Skeletal muscle satellite cell (primary cell): ENCODE results near the gene SPOCD1.

Experiments
- H3K27me3 ChIP-seq: 2 replicates; pipeline ENCODE4 v1.7.0; 2013; ENCODE audit warnings: low read length; ENCODE audit not compliant: control insufficient read depth, insufficient read depth
- H3K36me3 ChIP-seq: 2 replicates; pipeline ENCODE4 v1.7.0; 2013; ENCODE audit warnings: mild to moderate bottlenecking, control low read depth, low read length; ENCODE audit not compliant: insufficient read depth
- H3K4me1 ChIP-seq: 2 replicates; pipeline ENCODE4 v1.7.0; 2013; ENCODE audit warnings: low read length; ENCODE audit not compliant: control insufficient read depth, insufficient read depth
- H3K4me2 ChIP-seq: 2 replicates; pipeline ENCODE4 v1.7.0; 2013; ENCODE audit warnings: mild to moderate bottlenecking, low read length
- H3K4me3 ChIP-seq: 2 replicates; pipeline ENCODE4 v1.7.0; 2013; ENCODE audit warnings: low read length
- H3K9ac ChIP-seq: 2 replicates; pipeline ENCODE4 v1.7.0; 2013; ENCODE audit warnings: mild to moderate bottlenecking, low read depth, low read length, moderate library complexity
- H3K9me3 ChIP-seq: replicated peaks from 2 replicates; pipeline ENCODE4 v1.7.0; 2013; ENCODE audit warnings: mild to moderate bottlenecking, control low read depth, low read length

The SPOCD1 gene

GRCh38 chr1:31765516-31765915 lies 50.3 kb downstream of the SPOCD1 start:
- H3K36me3 ChIP-seq, result no peaks in the 10 kb centered on the region
- no peak overlapping the region for H3K4me3 ChIP-seq
- no peak overlapping the region for H3K9ac ChIP-seq
- H3K4me2 ChIP-seq, result no peak overlapping the region
- no peaks in the 10 kb centered on the region for H3K9me3 ChIP-seq
- peaks cover 31% of the 10 kb centered on the region for H3K4me1 ChIP-seq
- peaks cover 16% of the 10 kb centered on the region for H3K27me3 ChIP-seq

- no peak overlapping the region for H3K4me3 ChIP-seq
- peaks cover 12% of the 10 kb centered on the region for H3K27me3 ChIP-seq
Observed at GRCh38 chr1:31765041-31765467, 50.8 kb downstream of the SPOCD1 start.

GRCh38 chr1:31764312-31765040 lies 51.3 kb downstream of the SPOCD1 start, which contains the start of gene ADGRB2:
TSS of gene ADGRB2 (minus strand) at chr1:31764340. CDS start at chr1:31757221, 7,119 bp downstream.
- no peaks in the 10 kb centered on the region for H3K36me3 ChIP-seq
- H3K9me3 ChIP-seq, result no peaks in the 10 kb centered on the region
- no peak within 1 kb of the TSS for H3K9ac ChIP-seq
- peaks cover 11% of the 10 kb centered on the region for H3K27me3 ChIP-seq
- peak within 1 kb of the TSS; percentile 80 for H3K4me3 ChIP-seq
- H3K4me2 ChIP-seq, result peak within 1 kb of the TSS; percentile 97
- H3K4me1 ChIP-seq, result peaks cover 31% of the 10 kb centered on the region

More at GRCh38 chr1:31765041-31765467, 50.8 kb downstream of the SPOCD1 start:
- peaks cover 31% of the 10 kb centered on the region for H3K4me1 ChIP-seq
- H3K9ac ChIP-seq, result no peak overlapping the region
- H3K36me3 ChIP-seq, result no peaks in the 10 kb centered on the region
- no peak overlapping the region for H3K4me2 ChIP-seq
- H3K9me3 ChIP-seq, result no peaks in the 10 kb centered on the region

- H3K36me3 ChIP-seq, result no peaks in the 10 kb centered on the region
- H3K9me3 ChIP-seq, result no peaks in the 10 kb centered on the region
- H3K9ac ChIP-seq, result no peak overlapping the region
- H3K4me2 ChIP-seq, result peak overlapping the region; percentile 97
- peaks cover 11% of the 10 kb centered on the region for H3K27me3 ChIP-seq
- peak overlapping the region; percentile 80 for H3K4me3 ChIP-seq
- H3K4me1 ChIP-seq, result peaks cover 31% of the 10 kb centered on the region
Observed at GRCh38 chr1:31763671-31764311, 52.0 kb downstream of the SPOCD1 start.

GRCh38 chr1:31762726-31763670 lies 52.8 kb downstream of the SPOCD1 start:
- peaks cover 8% of the 10 kb centered on the region for H3K27me3 ChIP-seq
- H3K4me1 ChIP-seq, result peaks cover 31% of the 10 kb centered on the region
- H3K9me3 ChIP-seq, result no peaks in the 10 kb centered on the region
- H3K36me3 ChIP-seq, result no peaks in the 10 kb centered on the region
- H3K4me2 ChIP-seq, result peak overlapping the region; percentile 97
- peak overlapping the region; percentile 80 for H3K4me3 ChIP-seq
- peak overlapping the region; percentile 49 for H3K9ac ChIP-seq

- peaks cover 1% of the 10 kb centered on the region for H3K27me3 ChIP-seq
- no peaks in the 10 kb centered on the region for H3K36me3 ChIP-seq
- peak overlapping the region; percentile 97 for H3K4me2 ChIP-seq
- peaks cover 31% of the 10 kb centered on the region for H3K4me1 ChIP-seq
- H3K9me3 ChIP-seq, result no peaks in the 10 kb centered on the region
- H3K4me3 ChIP-seq, result no peak overlapping the region
- H3K9ac ChIP-seq, result no peak overlapping the region
Observed at GRCh38 chr1:31762323-31762722, 53.5 kb downstream of the SPOCD1 start.

GRCh38 chr1:31761883-31762282 lies 53.9 kb downstream of the SPOCD1 start:
- H3K9ac ChIP-seq, result no peak overlapping the region

GRCh38 chr1:31760471-31761470 lies 55.1 kb downstream of the SPOCD1 start:
- no peaks in the 10 kb centered on the region for H3K27me3 ChIP-seq
- peak overlapping the region; percentile 55 for H3K9ac ChIP-seq
- no peaks in the 10 kb centered on the region for H3K36me3 ChIP-seq
- H3K4me3 ChIP-seq, result peak overlapping the region; percentile 61
- H3K4me1 ChIP-seq, result peaks cover 31% of the 10 kb centered on the region
- no peaks in the 10 kb centered on the region for H3K9me3 ChIP-seq
- H3K4me2 ChIP-seq, result peak overlapping the region; percentile 83

More at GRCh38 chr1:31761883-31762282, 53.9 kb downstream of the SPOCD1 start:
- Histone ChIP-seq H3K4me1 (peaks cover 31% of the 10 kb centered on the region), H3K4me2 (peak overlapping the region; percentile 97), H3K36me3 (no peaks in the 10 kb centered on the region), H3K27me3 (no peaks in the 10 kb centered on the region), H3K9me3 (no peaks in the 10 kb centered on the region), H3K4me3 (no peak overlapping the region)

GRCh38 chr1:31759298-31760023 lies 56.4 kb downstream of the SPOCD1 start:
- H3K9me3 ChIP-seq, result no peaks in the 10 kb centered on the region
- no peaks in the 10 kb centered on the region for H3K27me3 ChIP-seq
- H3K4me3 ChIP-seq, result no peak overlapping the region
- no peak overlapping the region for H3K4me2 ChIP-seq
- peaks cover 38% of the 10 kb centered on the region for H3K4me1 ChIP-seq
- H3K36me3 ChIP-seq, result no peaks in the 10 kb centered on the region
- no peak overlapping the region for H3K9ac ChIP-seq

- no peak overlapping the region for H3K4me2 ChIP-seq
- H3K4me3 ChIP-seq, result no peak overlapping the region
- no peak overlapping the region for H3K9ac ChIP-seq
- H3K9me3 ChIP-seq, result no peaks in the 10 kb centered on the region
- H3K27me3 ChIP-seq, result no peaks in the 10 kb centered on the region
- H3K4me1 ChIP-seq, result peaks cover 43% of the 10 kb centered on the region
- H3K36me3 ChIP-seq, result no peaks in the 10 kb centered on the region
Observed at GRCh38 chr1:31758823-31759222, 57.0 kb downstream of the SPOCD1 start.
